ENCODE measurements around the gene TIMELESS.
"Not testable (repeated sequence)": the region's sequence is repeated elsewhere in the genome, so short reads cannot be mapped to it uniquely, and the experiment has no call there.

TIMELESS gene, protein sequence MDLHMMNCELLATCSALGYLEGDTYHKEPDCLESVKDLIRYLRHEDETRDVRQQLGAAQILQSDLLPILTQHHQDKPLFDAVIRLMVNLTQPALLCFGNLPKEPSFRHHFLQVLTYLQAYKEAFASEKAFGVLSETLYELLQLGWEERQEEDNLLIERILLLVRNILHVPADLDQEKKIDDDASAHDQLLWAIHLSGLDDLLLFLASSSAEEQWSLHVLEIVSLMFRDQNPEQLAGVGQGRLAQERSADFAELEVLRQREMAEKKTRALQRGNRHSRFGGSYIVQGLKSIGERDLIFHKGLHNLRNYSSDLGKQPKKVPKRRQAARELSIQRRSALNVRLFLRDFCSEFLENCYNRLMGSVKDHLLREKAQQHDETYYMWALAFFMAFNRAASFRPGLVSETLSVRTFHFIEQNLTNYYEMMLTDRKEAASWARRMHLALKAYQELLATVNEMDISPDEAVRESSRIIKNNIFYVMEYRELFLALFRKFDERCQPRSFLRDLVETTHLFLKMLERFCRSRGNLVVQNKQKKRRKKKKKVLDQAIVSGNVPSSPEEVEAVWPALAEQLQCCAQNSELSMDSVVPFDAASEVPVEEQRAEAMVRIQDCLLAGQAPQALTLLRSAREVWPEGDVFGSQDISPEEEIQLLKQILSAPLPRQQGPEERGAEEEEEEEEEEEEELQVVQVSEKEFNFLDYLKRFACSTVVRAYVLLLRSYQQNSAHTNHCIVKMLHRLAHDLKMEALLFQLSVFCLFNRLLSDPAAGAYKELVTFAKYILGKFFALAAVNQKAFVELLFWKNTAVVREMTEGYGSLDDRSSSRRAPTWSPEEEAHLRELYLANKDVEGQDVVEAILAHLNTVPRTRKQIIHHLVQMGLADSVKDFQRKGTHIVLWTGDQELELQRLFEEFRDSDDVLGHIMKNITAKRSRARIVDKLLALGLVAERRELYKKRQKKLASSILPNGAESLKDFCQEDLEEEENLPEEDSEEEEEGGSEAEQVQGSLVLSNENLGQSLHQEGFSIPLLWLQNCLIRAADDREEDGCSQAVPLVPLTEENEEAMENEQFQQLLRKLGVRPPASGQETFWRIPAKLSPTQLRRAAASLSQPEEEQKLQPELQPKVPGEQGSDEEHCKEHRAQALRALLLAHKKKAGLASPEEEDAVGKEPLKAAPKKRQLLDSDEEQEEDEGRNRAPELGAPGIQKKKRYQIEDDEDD

DNA sequence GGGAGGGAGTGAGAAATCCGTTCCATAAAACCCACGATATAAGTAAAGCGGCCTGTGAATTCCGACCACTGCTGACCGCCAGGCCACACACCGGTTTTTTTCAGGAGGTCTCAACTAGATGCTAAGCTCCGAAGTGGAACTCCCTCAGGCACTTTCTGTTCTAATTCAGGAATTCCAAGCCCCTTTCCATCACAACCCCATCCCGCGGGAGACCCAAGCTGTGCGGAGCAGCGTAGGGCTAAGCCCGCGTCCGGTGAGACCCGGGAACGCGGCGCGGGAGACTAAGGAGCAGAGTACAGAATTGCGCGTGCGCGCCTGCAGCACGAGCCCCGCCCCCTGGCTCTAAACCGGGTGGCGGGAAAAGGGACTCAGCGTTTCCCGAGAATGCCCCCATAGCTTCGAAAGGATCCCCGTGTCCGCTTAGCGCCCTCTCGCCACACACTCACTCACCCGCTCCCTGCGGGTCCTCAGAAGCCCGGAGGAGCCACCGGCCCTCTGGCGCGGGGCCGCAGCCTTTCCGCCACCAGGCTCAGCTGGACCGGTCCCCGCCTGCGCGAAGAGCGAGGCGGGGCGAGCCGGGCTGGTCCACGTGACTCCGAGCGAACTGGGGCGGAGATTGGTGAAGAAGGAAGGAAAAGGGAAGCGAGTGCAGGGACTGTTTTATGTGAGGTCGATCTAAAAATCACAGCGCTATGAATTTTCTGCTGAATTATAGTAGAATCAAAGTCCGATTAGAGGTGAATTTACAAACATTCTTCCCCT is at the start of gene TIMELESS:
TIMELESS (minus strand) TSS at position 567 of the 762 bp plus-strand sequence. CDS start 15,256 bp downstream, outside the sequence.
- DNase-seq, result peak; percentile 92 to 94

DNA sequence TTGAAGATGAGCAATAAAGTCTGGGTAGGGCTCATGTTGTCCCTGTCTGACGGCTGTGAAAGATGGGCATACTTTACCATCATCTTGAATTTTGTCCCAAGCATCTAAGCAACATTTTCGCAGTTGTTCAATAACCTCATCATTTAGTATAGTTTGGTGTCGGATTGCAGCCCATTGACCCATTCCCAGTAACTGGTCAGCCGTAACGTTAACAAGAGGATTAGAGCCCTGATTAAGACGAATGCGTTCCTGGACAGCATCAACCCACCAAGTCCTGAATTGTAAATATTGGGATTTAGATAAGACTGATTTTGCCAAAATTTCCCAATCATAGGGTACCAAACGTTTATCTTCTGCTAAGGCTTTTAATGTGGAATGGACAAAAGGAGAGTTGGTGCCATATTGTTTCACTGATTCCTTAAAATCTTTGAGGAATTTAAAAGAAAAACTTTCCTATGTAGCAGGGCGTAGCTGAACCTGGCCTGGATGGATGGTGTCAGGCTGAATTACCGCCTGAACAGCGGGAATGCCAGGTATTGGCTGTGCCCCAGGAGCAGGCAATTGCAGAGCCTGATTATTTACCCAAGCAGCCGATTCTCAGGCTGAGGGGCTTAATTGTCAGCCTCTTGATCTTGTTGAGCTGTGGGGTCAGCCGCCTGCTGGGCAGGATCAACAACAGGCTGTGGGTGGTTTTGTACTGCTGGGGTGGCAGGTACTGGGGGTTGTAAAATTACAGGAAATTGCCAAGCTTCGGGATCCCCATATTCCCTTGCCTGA is 49.1 kb upstream of the TIMELESS start:
- DNase-seq, result not testable (repeated sequence)

DNA sequence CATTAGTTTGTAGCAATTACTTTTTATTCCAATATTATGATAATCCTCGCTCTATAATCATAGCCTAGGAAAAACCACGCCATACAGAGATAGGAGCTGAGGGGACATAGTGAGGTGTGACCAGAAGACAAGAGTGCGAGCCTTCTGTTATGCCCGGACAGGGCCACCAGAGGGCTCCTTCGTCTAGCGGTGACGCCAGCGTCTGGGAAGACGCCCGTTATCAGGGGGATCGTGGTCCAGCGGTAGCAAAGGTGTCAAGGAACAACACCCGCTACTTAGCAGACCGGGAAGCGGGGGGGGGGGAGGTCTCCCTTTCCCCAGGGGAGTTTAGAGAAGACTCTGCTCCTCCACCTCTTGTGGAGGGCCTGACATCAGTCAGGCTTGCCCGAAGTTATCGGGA is 47.5 kb upstream of the TIMELESS start:
- peak; percentile 78 to 83 for DNase-seq

DNA sequence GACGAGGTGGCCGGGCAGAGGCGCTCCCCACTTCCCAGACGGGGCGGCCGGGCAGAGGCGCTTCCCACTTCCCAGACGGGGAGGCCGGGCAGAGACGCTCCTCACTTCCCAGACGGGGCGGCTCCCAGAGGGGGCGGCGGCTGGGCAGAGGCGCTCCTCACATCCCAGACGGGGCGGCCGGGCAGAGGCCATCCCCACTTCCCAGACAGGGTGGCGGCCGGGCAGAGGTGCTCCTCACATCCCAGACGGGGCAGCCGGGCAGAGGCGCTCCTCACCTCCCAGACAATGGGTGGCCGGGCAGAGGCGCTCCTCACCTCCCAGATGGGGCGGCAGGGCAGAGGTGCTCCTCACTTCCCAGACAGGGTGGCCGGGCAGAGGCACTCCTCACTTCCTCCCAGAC is 45.3 kb upstream of the TIMELESS start:
- not testable (repeated sequence) for DNase-seq

DNA sequence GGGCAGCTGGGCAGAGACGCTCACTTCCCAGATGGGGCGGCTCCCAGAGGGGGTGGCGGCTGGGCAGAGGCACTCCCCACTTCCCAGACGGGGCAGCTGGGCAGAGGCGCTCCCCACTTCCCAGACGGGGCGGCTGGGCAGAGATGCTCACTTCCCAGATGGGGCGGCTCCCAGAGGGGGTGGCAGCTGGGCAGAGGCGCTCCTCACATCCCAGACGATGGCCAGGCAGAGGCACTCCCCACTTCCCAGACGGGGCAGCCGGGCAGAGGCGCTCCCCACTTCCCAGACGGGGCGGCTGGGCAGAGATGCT is 44.8 kb upstream of the TIMELESS start:
- not testable (repeated sequence) for DNase-seq

DNA sequence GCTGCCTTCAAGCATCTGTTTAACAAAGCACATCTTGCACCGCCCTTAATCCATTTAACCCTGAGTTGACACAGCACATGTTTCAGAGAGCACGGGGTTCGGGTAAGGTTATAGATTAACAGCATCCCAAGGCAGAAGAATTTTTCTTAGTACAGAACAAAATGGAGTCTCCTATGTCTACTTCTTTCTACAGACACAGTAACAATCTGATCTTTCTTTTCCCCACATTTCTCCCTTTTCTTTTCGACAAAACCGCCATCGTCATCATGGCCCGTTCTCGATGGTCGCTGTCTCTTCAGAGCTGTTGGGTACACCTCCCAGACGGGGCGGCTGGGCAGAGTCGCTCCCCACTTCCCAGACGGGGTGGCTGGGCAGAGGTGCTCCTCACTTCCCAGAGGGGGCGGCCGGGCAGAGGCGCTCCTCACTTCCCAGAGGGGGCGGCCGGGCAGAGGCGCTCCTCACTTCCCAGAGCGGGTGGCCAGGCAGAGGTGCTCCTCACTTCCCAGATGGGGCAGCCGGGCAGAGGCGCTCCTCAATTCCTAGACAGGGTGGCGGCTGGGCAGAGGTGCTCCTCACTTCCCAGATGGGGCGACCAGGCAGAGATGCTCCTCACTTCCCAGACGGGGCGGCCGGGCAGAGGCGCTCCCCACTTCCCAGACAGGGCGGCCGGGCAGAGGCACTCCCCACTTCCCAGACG is 44.3 kb upstream of the TIMELESS start:
- not testable (repeated sequence) for DNase-seq

DNA sequence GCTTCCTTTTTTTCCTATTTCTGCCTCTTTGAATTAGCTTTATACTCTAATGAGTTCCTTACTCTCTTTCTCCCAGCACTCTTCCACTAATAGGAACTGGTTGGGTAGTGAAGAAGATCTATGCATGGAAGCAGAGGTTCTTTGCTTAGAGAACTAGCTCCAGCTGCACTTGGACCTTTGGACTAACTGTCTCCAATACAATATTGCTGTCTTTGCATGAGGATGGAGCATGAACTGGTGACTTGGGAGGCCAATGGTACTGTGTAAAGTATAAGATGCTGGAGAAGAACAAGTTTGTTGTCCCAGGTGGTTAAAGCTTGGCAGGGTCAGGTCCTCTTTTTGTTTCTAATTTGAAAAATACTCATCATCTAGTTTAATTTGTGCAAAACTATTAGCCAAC is 41.1 kb upstream of the TIMELESS start:
- no peak for DNase-seq

DNA sequence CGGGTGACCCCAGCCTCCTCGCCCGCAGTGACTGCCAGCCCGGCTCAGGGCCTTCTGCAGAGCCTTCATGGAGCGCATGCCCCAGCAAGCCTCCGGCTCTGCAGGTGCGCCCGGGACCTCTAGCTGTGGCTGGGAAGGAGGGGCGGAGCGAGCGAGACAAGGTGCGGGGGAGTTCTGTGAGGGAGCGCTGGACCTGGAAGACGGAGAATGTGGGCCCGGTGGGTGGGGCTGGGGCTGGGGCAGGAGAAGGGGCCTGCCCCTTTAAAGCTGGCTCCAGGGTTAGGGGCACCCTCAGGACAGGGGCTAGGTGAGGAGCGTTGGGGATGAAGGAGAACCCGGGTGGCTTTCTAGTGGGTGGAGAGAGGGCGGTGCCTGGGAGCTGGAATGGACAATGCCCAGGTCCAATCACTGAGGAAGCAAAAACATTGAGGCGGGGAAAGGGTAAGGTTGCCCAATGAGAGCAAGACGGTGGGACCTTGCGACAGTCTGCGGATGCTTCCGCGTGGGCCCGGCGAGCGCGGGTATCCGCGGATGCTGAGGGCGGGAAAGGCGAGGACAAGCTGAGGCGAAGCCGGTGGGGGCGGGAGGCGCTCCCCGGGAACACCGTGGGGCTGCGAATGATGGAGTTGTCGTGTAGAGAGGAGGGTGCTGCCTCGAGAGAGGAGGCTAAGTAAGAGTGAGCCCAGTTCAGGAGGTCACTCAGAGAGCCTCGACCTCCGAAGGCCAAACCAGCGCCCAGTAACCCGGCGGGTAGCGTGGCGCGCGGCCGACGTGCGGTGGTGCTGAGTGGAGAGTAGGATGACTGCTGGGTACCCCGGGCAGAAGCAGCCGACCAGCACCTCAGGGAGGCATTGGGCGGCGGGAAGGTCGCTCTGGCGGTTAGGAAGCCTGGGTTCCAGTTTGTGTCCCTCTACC is 39.1 kb upstream of the TIMELESS start, which contains the start of gene GLS2:
GLS2 (minus strand) TSS at position 121 of the 915 bp plus-strand sequence; CDS start at position 78, 43 bp downstream.
- peak; percentile 77 to 83 for DNase-seq

DNA sequence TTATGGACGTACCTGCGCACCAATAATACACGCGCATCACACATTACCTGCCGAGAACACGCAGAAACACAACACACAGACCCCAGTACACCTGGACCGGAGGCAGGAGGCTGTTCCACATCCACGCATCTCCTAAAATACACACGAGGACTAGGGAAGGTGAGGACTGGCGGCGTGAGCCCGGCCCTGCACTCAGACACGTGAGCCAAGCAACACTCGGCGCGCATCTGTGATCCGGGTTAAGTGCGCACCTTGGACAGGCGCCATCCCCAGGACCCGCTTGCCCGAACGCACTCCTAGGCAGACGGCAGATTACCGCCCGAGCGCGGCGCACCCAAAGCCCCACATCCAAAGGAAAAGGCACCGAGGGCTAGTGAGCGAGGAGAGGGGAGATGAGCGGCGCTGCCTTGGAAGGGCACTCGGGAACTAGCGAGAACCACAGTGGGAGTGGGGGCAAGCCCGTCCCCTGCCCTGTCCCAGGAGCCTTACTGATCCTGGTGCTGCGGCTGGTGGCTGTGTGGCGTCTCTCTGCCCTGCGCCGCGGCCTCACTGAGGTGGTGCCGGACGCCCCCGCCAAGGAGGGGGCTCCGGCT is 38.3 kb upstream of the TIMELESS start:
- DNase-seq, result peak; percentile 50 to 57

DNA sequence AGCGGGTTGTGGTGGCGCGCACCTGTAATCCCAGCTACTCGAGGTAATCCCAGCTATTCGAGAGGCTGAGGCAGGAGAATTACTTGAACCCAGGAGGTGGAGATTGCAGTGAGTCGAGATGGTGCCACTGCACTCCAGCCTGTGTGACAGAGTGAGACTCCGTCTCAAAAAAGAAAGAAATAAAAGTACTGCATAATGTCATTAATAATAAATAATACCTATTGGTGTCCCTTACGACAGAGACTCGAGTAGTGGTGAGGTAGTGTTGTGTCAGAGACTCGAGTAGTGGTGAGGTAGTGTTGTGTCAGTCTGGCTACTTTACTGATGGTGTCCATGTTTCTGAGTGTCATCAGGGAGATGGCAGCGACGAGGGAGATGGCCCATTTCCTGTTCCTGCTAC is 37.5 kb upstream of the TIMELESS start:
- no peak for DNase-seq

DNA sequence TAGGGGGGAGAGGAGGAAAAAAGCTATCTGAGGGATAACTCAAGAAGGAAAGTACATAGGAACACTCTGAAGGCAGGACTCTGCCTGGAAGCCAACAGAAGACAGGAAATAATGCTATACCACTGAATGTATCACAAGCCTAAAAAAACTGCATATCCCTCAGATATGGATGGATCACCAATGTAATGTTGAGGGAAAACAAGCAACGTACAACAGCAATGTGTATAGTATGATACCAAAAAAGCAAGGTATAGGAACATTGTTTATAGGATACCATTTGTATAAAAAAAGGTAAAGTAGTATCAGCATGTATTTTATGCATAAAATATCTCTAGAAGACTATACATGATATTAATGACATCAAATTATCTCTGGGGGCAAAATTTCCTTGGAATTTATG is 35.3 kb upstream of the TIMELESS start:
- DNase-seq, result no peak

DNA sequence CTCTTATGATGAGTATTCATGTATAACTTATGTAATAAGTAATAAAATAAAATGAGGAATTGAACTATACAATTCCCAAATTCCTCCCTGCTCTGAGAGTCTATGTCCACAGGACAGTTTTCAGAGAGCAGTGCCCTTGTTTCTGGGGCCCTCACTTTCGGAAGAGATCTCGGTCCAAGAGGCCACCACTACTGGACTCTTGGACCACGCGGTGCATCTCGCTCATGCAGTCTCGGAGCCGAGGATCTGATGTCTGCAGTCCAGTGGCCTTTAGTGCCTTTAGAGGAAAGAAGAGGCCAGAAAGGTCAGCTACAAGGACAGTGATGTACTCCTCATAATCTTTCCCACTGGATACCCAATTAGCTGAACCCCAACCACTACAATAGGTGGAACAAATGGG is 30.4 kb upstream of the TIMELESS start:
- no peak for DNase-seq

DNA sequence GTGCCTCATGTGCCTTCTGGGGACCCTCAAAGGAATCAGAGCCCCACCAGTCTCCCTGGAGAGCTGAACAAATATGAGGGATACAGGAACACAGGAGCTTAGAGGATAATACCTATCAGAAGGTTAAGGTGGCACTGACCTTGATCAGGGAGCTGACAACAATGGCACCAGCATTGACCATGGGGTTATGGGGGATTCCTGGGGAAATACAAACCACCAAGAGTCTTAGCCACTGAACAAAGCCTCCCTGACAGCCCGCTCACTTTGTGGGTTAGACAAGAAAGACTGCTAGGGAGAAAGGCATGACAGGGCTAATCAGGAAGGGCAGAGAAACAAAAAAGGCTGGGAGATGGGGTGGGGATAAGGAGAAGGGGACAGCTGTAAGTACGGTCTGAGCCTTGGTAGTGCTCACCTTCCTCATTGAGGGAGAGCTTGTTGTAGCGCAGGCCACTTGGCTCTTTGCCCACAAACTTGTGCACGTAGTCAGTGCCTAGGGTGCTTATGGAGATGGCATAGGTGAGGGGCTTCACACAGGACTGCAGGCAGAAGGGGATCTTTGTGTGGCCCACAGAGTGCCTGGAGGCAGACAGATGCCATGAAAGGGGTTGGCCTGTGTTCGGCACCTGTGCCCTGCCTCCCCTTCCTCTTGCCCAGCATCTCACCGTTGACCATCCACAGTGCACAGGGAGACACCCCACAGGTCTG is 28.4 kb upstream of the TIMELESS start:
- no peak for DNase-seq

DNA sequence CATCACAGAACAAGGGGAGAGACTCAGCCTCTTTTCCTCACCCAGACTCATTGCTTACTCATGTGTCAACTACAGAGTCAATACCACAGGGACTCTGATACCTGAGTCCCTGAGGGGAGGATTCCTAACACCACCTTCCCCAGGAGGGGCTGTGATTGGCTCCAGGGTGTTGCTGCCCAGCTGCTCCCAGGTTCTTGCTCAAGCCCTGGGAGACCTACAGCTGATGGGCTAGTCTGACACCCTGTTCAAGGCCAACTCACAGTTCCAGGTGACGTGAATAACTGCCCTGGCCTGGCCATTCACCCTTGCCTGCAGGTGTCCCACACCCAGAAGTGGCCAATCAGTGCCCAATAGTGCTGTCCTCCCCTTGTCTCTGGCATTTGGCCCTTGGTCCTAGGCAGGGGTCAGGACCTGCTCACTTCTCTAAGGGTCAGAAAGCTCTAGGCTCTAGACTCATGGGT is 27.8 kb upstream of the TIMELESS start:
- no peak for DNase-seq

DNA sequence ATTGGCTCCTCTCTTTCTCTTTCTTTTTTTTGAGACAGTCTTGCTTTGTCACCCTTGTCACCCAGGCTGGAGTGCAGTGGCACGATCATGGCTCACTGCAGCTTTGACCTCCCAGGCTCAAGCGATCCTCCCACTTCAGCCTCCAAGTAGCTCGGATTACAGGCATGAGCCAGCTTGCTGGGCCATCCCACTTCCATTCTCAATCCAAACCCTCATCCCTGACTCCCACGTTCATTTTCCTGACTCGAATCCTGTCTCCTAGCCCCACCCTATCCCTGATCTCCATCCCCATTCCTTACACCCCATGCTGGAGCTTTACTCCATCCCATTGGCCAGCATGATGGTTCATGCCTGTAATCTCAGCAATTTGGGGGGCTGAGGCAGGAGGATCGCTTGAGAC is 26.9 kb upstream of the TIMELESS start:
- no peak for DNase-seq

DNA sequence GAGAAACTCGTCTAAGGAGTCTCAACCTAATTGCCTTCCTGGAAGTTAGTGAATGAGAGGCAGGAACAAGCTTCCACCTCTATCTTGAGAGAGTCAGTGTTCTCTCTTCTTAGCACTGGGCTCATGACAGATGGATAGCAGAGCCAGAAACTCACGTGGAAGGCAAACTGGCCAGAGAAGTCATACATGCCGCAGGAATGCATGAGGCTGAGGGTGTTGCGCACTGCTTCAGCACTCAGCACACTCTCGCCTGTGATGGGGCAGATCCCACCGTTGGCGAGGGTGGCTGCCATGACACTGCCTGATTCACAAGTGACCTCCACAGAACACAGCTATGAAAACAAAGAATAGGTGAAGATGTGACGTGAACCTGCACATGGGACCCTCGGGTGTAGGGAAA is 25.2 kb upstream of the TIMELESS start:
- DNase-seq, result no peak

DNA sequence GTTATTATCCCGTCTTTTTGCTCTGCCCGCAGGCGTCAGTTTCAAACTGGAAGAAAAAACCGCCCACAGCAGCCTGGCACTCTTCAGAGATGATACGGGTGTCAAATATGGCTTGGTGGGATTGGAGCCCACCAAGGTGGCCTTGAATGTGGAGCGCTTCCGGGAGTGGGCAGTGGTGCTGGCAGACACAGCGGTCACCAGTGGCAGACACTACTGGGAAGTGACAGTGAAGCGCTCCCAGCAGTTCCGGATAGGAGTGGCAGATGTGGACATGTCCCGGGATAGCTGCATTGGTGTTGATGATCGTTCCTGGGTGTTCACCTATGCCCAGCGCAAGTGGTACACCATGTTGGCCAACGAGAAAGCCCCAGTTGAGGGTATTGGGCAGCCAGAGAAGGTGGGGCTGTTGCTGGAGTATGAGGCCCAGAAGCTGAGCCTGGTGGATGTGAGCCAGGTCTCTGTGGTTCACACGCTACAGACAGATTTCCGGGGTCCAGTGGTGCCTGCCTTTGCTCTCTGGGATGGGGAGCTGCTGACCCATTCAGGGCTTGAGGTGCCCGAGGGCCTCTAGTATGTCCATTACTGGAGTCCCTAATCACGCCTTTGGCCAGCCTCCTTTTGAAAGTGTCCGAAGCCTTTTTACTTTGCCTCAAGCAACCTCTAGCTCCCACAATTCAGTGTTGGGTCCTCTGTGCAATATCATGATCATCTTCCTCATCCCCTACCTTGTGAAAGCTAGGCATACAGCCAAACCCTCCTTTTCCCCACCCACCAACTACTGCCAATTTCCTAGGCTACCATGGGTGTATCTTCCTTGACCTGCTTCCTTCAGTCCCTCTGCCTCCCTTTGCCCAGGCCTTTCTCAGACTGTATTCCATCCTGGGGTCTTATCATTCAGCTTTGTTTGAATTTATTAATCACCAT is 20.0 kb upstream of the TIMELESS start:
- peak; percentile 38 to 41 for DNase-seq
